Ascending aorta (tissue), 2 donors: Measurements from ENCODE around the gene ZCCHC14. TPM values are rescaled to one million over a fixed set of nuclear protein-coding genes. Genes with fewer than 3 reads are reported as not detected.
"Not testable (repeated sequence)": the region's sequence is repeated elsewhere in the genome, so short reads cannot be mapped to it uniquely, and the experiment has no call there.

Source experiments
- DNase-seq, 2 donors: peaks; one replicate each; pipeline ENCODE4 v3.0.0-alpha.2; 2019; ENCODE audit warnings: low spot score in 2 of 2
- H3K27ac ChIP-seq, 2 donors: fragments of 200-600 bp; sonication (generic); one replicate each; pipeline ENCODE4 v1.5.1; 2016 to 2017; ENCODE audit warnings: mild to moderate bottlenecking in 1 of 2
- H3K27me3 ChIP-seq: fragments of 200-600 bp; sonication (generic); one replicate; pipeline ENCODE4 v1.5.1; 2017
- H3K36me3 ChIP-seq, 2 donors: fragments of 200-600 bp; sonication (generic); one replicate each; pipeline ENCODE4 v1.5.1; 2016
- H3K4me1 ChIP-seq, 2 donors: fragments of 200-600 bp; sonication (generic); one replicate each; pipeline ENCODE4 v1.5.1; 2016 to 2017; ENCODE audit warnings: mild to moderate bottlenecking in 1 of 2
- H3K4me3 ChIP-seq, 2 donors: fragments of 200-600 bp; sonication (generic); one replicate each; pipeline ENCODE4 v1.5.1; 2016 to 2017; ENCODE audit warnings: mild to moderate bottlenecking in 1 of 2
- H3K9me3 ChIP-seq, 2 donors: fragments of 200-600 bp; sonication (generic); one replicate each; pipeline ENCODE4 v1.5.1; 2016
- intact Hi-C: fragments of 100-400 bp; cut with DNase I; formaldehyde crosslinking; loops from one replicate; pipeline ENCODE4 v1.15.1; 2023
- total RNA-seq: library from RNA; depleted of rRNA; stranded (reverse); fragments of >200 nt; gene quantifications from one replicate; pipeline ENCODE4 v1.1.0, GENCODE V29; 2016
- TF ChIP-seq, protein P1 (sequence below), 3 experiments: fragments of 200-600 bp in 2 of 3; fragments of 450-650 bp in 1 of 3; sonication (generic) in 2 of 3; IDR thresholded peaks; one replicate each; pipeline ENCODE4 v1.5.1; 2016 to 2019; ENCODE audit warnings: antibody characterized with exemption in 3 of 3, mild to moderate bottlenecking in 1 of 3, moderate library complexity in 1 of 3

Gene ZCCHC14
- total RNA-seq, 1 donor from 2014 or later = 131 TPM

DNA sequence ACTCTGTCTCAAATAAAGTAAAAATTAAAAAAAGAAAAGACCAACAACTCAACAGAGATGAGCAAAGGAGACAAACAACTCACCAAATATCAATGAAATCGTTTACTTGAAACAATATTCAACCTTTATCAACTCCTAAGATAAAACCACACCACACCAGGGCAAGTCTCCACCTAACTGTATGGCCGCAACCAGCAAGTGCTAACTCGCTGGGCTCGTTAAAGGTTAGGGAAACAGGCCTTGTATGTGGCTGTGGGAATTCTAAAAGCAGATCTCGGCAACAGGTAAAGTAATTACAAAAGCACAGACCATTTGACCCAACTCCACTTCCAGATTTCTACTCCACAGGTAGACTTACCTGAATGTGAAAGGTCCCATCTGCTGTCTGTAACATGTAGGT is 9.3 kb downstream of the ZCCHC14 start:
- no peaks in the 10 kb centered on the region for H3K9me3 ChIP-seq
- H3K27ac ChIP-seq = no peak overlapping the region
- H3K4me1 ChIP-seq = peaks cover 5 to 32% of the 10 kb centered on the region in 2 donors
- no peak overlapping the region for H3K4me3 ChIP-seq
- TF ChIP-seq, protein P1, sequence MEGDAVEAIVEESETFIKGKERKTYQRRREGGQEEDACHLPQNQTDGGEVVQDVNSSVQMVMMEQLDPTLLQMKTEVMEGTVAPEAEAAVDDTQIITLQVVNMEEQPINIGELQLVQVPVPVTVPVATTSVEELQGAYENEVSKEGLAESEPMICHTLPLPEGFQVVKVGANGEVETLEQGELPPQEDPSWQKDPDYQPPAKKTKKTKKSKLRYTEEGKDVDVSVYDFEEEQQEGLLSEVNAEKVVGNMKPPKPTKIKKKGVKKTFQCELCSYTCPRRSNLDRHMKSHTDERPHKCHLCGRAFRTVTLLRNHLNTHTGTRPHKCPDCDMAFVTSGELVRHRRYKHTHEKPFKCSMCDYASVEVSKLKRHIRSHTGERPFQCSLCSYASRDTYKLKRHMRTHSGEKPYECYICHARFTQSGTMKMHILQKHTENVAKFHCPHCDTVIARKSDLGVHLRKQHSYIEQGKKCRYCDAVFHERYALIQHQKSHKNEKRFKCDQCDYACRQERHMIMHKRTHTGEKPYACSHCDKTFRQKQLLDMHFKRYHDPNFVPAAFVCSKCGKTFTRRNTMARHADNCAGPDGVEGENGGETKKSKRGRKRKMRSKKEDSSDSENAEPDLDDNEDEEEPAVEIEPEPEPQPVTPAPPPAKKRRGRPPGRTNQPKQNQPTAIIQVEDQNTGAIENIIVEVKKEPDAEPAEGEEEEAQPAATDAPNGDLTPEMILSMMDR (IDR thresholded peaks at IDR 0.05) = no peak
- intact Hi-C loops = no loop called here
- H3K27me3 ChIP-seq = no peaks in the 10 kb centered on the region
- no peaks in the 10 kb centered on the region for H3K36me3 ChIP-seq
- DNase-seq = no peak

DNA sequence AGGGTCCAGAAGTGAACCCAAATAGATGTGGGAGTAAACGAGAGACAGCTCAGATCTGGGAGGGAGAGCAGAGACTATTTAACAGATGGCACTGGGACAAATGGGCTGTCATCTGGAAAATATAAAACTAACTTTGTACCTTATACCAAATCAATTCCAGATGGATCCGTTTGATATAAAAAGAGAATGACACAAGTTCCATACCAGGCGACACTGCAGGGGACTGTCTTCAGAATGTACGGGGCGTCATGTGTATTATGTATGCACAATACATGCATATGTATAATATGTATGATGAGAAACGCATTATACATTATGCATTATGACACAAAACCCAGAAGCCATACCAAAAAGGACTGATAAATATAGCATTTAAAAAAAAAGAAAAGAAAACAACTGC is 10.2 kb downstream of the ZCCHC14 start:
- H3K27me3 ChIP-seq, H3K27ac ChIP-seq, H3K4me3 ChIP-seq, intact Hi-C loops, H3K9me3 ChIP-seq, DNase-seq, H3K36me3 ChIP-seq: not testable (repeated sequence)
- peaks cover 5 to 26% of the 10 kb centered on the region in 2 donors for H3K4me1 ChIP-seq

DNA sequence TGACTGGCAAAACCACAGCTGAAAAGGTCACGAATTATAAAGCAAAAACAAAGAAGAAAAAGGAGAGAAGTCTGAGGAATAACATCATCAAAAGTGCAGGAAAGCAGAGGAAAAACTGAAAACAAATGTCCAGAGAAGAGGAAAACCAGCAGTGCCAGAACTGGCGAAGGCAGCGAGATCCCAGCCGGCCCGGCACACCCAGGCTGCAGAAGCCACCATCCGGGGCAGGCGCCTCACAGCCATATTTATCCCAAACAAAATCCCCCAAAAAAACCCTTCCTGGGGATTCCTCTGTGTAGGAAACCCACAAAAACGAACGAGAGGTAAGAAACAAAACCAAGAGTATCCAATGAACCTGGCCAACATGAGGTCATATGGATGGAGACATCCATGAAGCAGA is 10.6 kb downstream of the ZCCHC14 start:
- peak overlapping the region; percentile 6 to 16 for H3K27ac ChIP-seq
- intact Hi-C loops = no loop called here
- H3K36me3 ChIP-seq = no peaks in the 10 kb centered on the region
- no peak overlapping the region for H3K4me3 ChIP-seq
- H3K27me3 ChIP-seq = no peaks in the 10 kb centered on the region
- H3K4me1 ChIP-seq = peaks cover 3 to 25% of the 10 kb centered on the region in 2 donors
- H3K9me3 ChIP-seq = no peaks in the 10 kb centered on the region
- TF ChIP-seq, protein P1 (IDR thresholded peaks at IDR 0.05) = no peak
- DNase-seq = no peak

DNA sequence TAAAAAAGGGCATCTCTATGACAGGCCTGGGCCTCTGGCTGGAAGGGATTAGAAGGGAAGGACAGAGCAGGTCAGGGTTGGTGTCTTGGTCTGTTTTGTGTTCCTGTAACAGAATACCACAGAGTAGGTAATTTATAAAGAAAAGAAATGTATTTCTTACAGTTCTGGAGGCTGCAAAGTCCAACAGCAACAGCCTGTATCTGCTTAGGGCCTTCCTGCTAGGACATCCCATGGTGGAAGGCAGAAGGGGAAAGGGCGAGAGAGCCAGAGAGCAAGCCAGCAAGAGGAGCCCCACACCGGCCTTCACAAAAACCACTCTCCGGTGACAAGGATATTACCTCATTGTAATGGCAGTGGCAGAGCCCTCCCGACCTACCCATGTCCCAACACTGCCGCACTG is 11.1 kb downstream of the ZCCHC14 start:
- DNase-seq, H3K27me3 ChIP-seq, H3K4me3 ChIP-seq, H3K36me3 ChIP-seq, H3K9me3 ChIP-seq, intact Hi-C loops: not testable (repeated sequence)
- Histone ChIP-seq H3K4me1 (peaks cover 0 to 22% of the 10 kb centered on the region in 2 donors), H3K27ac (peak overlapping the region; percentile 6 to 16)

DNA sequence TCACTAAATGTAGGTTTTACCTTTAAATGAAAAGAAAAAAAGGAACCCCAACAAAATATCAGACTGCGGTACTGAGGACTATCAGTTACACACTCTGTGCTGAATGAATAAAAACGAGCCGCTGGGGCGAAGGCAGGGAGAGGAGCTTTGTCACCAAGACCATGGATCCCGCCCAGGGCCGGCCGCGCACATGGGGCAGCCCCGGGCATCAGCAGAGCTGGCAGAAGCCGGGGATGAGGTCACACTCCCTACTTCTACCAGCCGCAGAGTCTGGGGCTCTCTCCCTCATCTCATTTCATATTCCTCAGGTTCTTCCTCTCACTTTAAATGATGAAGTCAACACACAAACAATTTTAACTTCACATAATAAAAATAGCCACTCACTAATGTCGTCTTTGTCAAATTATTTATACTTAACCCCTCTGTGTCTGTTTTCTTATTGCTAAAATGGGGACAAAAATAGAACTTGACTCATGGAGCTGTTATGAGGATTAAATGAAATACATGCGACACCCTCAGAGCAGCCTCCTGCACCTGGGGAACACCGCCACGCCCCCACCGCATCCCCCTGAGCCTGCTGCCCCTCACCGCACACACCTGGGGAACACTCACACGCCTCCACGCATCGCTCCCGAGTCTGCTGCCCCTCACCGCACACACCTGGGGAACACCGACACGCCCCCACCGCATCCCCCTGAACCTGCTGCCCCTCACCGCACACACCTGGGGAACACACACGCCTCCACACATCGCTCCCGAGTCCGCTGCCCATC is 15.4 kb downstream of the ZCCHC14 start:
- H3K36me3 ChIP-seq, H3K4me3 ChIP-seq, H3K9me3 ChIP-seq, H3K27me3 ChIP-seq, H3K4me1 ChIP-seq: not testable (repeated sequence)
- intact Hi-C loops = loop anchor here (1.0 to 2.0 kb wide), 2 partner anchors 13 kb away; no protein-coding TSS in a partner anchor
- H3K27ac ChIP-seq = peak overlapping the region; percentile 27 to 50
- peak in 1 of 2 donors; percentile 87 for DNase-seq

DNA sequence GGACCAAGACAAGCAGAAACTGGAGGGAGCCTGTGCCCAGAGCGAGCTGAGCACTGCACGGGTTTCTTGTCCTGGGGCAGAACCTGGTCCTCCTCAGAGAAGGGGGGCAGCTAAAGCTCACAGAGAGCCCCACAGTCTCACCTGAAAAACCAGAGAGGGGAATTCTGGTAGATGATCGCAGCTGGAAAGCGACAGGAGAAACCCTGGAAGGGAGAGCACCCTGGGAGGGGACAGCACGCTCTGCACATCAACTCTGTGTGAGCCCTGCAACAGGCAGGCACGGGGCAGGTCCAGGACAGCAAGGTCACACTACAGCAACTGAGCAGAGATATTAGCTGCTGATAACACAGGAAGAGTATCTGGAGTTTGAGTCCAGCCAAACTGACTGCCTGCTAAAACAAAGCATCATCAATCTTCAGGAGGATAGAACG is 18.2 kb downstream of the ZCCHC14 start:
- Histone ChIP-seq H3K36me3 (no peaks in the 10 kb centered on the region), H3K27me3 (no peaks in the 10 kb centered on the region), H3K4me3 (no peak overlapping the region), H3K9me3 (no peaks in the 10 kb centered on the region), H3K27ac (no peak overlapping the region), H3K4me1 (peaks cover 16 to 17% of the 10 kb centered on the region in 2 donors)
- TF ChIP-seq, protein P1 (IDR thresholded peaks at IDR 0.05) = no peak
- intact Hi-C loops = no loop called here
- no peak for DNase-seq

DNA sequence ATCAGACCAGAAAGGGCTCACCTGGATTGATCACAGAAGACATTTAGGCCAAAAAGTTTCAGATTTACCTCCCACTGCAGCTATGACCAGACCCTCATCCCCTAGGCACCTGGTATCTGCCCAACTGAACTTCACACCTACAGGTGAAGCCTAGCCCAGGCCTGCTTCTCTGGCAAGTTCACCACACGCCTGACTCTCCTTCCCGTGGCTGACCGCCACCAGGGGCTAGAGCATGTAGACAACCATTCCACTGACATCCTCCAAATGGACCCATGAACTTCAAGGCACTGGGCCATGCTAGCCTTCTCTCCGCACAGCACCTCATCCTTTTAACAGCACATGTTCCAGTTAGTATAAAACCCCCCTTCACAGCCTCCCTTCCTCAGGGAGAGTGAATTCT is 18.8 kb downstream of the ZCCHC14 start:
- Histone ChIP-seq H3K36me3 (no peaks in the 10 kb centered on the region), H3K27ac (no peak overlapping the region), H3K4me3 (no peak overlapping the region), H3K27me3 (no peaks in the 10 kb centered on the region), H3K9me3 (no peaks in the 10 kb centered on the region), H3K4me1 (peaks cover 16 to 17% of the 10 kb centered on the region in 2 donors)
- intact Hi-C loops = no loop called here
- no peak for DNase-seq
- TF ChIP-seq, protein P1 (IDR thresholded peaks at IDR 0.05) = no peak
